ENCODE data around the gene DNALI1.

The DNALI1 gene

GRCh38 chr1:37560401-37561132 lies 3.8 kb downstream of the DNALI1 start:
- TF ChIP-seq, protein P1, sequence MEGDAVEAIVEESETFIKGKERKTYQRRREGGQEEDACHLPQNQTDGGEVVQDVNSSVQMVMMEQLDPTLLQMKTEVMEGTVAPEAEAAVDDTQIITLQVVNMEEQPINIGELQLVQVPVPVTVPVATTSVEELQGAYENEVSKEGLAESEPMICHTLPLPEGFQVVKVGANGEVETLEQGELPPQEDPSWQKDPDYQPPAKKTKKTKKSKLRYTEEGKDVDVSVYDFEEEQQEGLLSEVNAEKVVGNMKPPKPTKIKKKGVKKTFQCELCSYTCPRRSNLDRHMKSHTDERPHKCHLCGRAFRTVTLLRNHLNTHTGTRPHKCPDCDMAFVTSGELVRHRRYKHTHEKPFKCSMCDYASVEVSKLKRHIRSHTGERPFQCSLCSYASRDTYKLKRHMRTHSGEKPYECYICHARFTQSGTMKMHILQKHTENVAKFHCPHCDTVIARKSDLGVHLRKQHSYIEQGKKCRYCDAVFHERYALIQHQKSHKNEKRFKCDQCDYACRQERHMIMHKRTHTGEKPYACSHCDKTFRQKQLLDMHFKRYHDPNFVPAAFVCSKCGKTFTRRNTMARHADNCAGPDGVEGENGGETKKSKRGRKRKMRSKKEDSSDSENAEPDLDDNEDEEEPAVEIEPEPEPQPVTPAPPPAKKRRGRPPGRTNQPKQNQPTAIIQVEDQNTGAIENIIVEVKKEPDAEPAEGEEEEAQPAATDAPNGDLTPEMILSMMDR (IDR thresholded peaks at IDR 0.05; ENCODE audit: insufficient read depth, missing control alignments): no peak
- no peak for FAIRE-seq
- no peak for DNase-seq (ENCODE audit: insufficient read length, low spot score)

GRCh38 chr1:37561133-37562132 lies 4.7 kb downstream of the DNALI1 start:
- TF ChIP-seq, protein P1 (IDR thresholded peaks at IDR 0.05; ENCODE audit: insufficient read depth, missing control alignments): peak; percentile 54
- peak; percentile 47 for DNase-seq (ENCODE audit: insufficient read length, low spot score)
- FAIRE-seq: no peak

GRCh38 chr1:37562984-37563383 lies 6.2 kb downstream of the DNALI1 start:
- FAIRE-seq (no peak), DNase-seq (ENCODE audit: insufficient read length, low spot score) (no peak)
- TF ChIP-seq, protein P1 (IDR thresholded peaks at IDR 0.05; ENCODE audit: insufficient read depth, missing control alignments): no peak

GRCh38 chr1:37564892-37565291 lies 8.2 kb downstream of the DNALI1 start:
- FAIRE-seq: no peak
- TF ChIP-seq, protein P1 (IDR thresholded peaks at IDR 0.05; ENCODE audit: insufficient read depth, missing control alignments): no peak

DNA sequence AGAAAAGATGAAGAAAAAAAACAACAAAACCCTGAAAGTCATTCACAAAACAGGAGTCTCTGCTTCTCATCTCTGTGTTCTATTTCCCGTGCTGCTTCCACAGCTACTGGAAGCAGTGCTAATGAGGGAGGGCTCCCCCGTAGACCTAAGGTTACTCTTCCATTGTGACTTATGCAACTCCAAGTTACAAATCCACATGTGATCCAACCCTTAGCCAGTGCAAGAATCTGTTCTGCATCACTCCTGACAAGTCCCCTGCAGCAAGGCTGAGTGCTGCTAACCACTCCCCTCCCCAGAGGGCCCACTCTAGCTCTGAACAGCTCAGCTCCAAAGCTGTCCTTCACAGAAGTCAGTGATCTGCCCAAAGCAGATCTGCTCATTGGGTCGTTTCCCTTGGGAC lies 10.3 kb downstream of the DNALI1 start:
- DNase-seq (ENCODE audit: insufficient read length, low spot score) (no peak), FAIRE-seq (no peak)
- TF ChIP-seq, protein P1 (IDR thresholded peaks at IDR 0.05; ENCODE audit: insufficient read depth, missing control alignments): no peak

More at GRCh38 chr1:37564892-37565291, 8.2 kb downstream of the DNALI1 start:
- no peak for DNase-seq (ENCODE audit: insufficient read length, low spot score)

- no peak for FAIRE-seq
Measured at GRCh38 chr1:37570528-37571334, 14.0 kb downstream of the DNALI1 start.

More at GRCh38 chr1:37570528-37571334, 14.0 kb downstream of the DNALI1 start:
- TF ChIP-seq, protein P1 (IDR thresholded peaks at IDR 0.05; ENCODE audit: insufficient read depth, missing control alignments): no peak
- no peak for DNase-seq (ENCODE audit: insufficient read length, low spot score)

Data from D721Med (cell line).